VCaP (cell line): ENCODE results near the gene MRC1.

ENCODE experiments used
- H3K27ac ChIP-seq: fragments of 450-650 bp; 2 replicates; pipeline ENCODE4 v1.5.1; 2017
- TF ChIP-seq, protein P1 (sequence below): fragments of 450-650 bp; conservative IDR thresholded peaks from 2 replicates; pipeline ENCODE4 v1.5.1; 2017; ENCODE audit warnings: mild to moderate bottlenecking, moderate library complexity

The MRC1 gene

DNA sequence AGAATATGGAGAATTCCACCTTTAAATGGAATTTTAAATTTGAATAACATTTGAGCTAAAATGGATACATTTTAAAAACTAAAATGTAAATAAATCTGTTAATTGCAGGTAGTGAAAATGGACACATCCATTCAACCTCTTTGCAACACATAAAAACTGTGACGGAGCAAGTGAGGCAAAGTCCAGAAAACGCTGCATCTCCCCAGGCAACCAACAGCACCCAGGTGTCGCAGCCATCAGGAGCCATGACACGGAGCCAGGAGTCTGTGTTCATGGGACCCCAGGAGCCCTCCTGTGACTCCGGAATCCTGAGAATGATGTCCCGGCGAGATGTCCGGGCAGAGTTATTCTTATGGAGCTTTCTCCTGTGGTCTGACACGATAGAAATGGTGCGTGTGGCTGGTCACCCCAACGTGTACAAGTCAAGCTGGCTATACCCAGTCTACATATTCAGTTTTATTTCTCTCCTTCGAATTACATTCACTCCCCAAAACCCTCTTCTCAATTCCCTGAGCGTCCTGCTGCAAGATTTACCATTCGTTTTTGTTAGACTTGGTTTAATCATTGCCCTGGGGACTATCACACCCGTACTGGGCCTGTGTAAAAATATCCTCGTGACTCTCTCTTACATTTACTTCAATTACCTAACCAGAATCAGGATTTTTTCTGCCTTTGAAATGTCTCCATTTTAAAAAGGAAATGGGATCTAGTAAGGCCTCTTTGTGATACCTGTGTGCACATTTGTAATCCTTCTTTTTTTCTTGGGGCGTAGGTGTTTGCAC, 13.1 kb upstream of the MRC1 start:
- H3K27ac ChIP-seq, result no peak overlapping the region
- TF ChIP-seq, protein P1, sequence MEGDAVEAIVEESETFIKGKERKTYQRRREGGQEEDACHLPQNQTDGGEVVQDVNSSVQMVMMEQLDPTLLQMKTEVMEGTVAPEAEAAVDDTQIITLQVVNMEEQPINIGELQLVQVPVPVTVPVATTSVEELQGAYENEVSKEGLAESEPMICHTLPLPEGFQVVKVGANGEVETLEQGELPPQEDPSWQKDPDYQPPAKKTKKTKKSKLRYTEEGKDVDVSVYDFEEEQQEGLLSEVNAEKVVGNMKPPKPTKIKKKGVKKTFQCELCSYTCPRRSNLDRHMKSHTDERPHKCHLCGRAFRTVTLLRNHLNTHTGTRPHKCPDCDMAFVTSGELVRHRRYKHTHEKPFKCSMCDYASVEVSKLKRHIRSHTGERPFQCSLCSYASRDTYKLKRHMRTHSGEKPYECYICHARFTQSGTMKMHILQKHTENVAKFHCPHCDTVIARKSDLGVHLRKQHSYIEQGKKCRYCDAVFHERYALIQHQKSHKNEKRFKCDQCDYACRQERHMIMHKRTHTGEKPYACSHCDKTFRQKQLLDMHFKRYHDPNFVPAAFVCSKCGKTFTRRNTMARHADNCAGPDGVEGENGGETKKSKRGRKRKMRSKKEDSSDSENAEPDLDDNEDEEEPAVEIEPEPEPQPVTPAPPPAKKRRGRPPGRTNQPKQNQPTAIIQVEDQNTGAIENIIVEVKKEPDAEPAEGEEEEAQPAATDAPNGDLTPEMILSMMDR, result no peak

DNA sequence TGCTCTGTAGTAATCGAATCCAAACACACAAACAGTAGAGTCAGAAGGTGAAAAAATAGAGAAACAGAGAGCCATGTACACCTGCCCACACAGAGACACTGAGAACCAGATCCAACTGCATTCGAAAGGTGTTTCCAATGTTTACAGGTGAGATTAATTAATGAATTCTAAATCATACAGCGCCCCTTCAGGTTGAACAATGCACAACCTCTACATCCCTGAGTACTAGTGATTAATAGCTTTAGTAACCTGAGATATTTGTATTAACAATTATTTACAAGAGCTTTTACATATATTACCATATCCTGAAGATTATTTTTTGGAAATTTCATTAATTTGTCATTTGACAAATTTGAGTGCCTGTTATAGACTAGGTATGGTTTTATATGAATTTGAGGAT, 7.6 kb upstream of the MRC1 start:
- TF ChIP-seq, protein P1, result no peak
- no peak overlapping the region for H3K27ac ChIP-seq

DNA sequence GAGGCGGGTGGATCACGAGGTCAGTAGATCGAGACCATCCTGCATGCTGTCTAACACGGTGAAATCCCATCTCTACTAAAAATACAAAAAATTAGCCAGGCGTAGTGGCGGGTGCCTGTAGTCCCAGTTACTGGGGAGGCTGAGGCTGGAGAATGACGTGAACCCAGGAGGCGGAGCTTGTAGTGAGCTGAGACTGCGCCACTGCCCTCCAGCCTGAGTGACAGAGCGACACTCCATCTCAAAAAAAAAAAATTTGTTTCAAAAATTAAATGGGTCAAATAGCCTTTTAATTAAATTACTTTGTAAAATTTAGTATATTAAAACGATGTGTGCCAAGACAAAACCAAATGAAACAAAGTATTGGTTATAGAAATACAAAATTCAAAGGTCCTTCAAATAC, 6.8 kb upstream of the MRC1 start:
- TF ChIP-seq, protein P1, result no peak
- no peak overlapping the region for H3K27ac ChIP-seq

DNA sequence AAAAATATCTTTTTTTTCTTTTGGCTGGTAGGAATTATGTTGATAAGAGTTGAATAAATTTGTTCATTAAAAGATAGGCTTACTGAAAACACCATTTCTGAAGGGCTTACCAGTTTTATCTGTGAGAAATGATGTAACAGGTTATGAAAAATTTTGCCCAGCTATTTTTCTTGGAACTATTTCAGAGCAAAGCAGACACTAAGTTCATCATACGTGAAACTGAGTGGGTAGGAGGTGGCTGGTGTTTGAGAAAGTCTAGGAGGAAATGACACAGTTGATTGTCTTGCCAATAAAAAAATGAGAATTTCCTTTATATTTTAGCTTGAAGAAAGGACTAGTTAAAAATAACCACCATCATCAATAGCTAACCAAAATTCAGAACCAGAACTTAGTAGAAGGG, 6.2 kb upstream of the MRC1 start:
- no peak overlapping the region for H3K27ac ChIP-seq
- TF ChIP-seq, protein P1, result no peak

DNA sequence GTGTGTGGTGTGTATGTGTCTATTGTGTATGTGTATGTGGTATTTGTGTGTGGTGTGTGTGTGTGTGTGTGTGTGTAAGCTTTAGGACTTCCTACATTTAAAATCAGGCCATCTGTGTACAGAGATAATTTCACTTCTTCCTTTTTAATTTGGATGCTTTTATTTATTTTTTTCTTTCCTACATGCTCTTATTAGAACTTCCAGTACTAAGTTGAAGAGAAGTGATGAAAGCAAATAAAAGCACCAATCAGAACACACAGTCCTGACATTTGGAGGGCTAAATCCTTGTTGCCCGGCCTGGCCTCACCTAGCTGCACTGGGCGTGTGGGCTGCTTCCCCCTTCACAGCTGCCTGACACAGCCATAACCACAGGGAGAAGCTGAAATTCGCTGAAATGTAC, 3.8 kb upstream of the MRC1 start:
- TF ChIP-seq, protein P1, result no peak
- no peak overlapping the region for H3K27ac ChIP-seq

DNA sequence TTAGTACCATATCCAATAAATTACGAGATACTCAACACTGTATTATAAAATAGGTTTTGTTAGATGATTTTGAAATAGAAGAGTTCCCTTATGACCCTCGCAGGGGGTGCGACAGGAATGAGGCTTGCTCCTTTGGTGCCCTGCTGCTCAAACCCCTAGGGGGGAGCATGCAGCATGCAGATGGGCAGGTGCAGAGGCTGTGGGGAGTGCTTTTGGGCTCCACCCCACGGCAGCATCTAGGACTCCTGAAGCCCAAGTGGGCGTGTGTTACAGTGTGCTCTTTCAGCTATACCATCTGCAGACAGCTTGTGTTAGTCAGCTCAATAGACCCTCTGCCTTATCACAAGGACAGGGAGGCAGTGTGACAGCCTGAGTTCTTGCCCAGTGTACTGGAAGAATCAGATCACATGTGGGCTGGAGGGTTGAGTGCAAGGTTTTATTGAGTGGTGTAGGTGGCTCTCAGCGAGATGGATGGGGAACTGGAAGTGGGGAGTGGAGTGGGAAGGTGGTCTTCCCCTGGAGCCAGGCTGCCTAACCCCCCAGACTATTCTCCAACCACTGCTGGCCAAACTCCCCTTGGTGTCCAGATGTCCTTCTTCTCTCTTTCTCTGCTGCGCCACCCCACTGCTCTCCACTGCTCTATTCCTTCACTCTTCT, 3.1 kb upstream of the MRC1 start:
- H3K27ac ChIP-seq, result no peak overlapping the region
- TF ChIP-seq, protein P1, result no peak

DNA sequence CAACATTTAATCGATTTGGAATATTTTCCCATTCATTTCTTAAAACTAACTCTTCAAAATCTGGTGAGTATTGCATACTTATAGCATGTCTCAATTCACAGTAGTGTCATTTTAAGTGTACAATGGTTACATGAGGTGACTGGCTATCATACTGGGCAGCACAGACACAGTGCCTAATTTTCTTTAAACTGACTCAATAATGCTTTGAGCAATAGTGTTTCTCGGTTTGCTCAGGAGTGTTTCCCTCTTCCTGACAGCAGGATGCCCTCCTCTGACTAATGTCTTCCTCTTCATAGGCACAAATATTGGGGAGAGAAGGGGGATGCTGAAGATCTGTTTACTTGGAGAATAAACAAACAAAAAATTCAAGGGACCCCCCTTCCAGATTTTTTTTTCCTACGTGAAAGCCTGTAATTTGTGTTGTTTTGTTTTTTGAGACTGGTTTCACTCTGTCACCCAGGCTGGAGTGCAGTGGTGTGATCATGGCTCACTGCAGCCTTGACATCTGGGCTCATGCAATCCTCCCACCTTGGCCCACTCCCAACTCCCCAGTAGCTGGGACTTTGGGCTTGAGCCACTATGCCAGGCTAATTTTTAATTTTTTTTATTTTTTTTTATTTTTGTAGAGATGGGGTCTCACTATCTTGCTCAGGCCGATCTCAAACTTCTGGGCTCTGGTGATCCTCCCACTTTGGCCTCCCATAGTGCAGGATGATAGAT, 2.2 kb downstream of the MRC1 start:
- TF ChIP-seq, protein P1, result no peak
- H3K27ac ChIP-seq, result no peak overlapping the region
